ENCODE results near the gene TNS1.

Gene TNS1

GRCh38 chr2:217942731-217943335 lies 60.0 kb downstream of the TNS1 start:
- DNase-seq (ENCODE audit: low read depth in 2 of 2): no peak

- DNase-seq (ENCODE audit: low read depth in 2 of 2): no peak
These were observed 60.7 kb downstream of the TNS1 start for GRCh38 chr2:217941886-217942728.

- no peak for DNase-seq (ENCODE audit: low read depth in 2 of 2)
These were observed 61.5 kb downstream of the TNS1 start for GRCh38 chr2:217941339-217941738.

GRCh38 chr2:217940261-217941220 lies 62.3 kb downstream of the TNS1 start:
- no peak for DNase-seq (ENCODE audit: low read depth in 2 of 2)

- DNase-seq (ENCODE audit: low read depth in 2 of 2): no peak
These were observed 63.1 kb downstream of the TNS1 start for GRCh38 chr2:217939629-217940245.

GRCh38 chr2:217939220-217939619 lies 63.6 kb downstream of the TNS1 start:
- no peak for DNase-seq (ENCODE audit: low read depth in 2 of 2)

GRCh38 chr2:217938036-217938435 lies 64.8 kb downstream of the TNS1 start:
- no peak for DNase-seq (ENCODE audit: low read depth in 2 of 2)

- DNase-seq (ENCODE audit: low read depth in 2 of 2): no peak
These were observed 65.3 kb downstream of the TNS1 start for GRCh38 chr2:217937446-217937845.

GRCh38 chr2:217936952-217937351 lies 65.8 kb downstream of the TNS1 start:
- DNase-seq (ENCODE audit: low read depth in 2 of 2): no peak

- DNase-seq (ENCODE audit: low read depth in 2 of 2): no peak
These were observed 66.7 kb downstream of the TNS1 start for GRCh38 chr2:217935901-217936684.

GRCh38 chr2:217935235-217935879 lies 67.4 kb downstream of the TNS1 start:
- DNase-seq (ENCODE audit: low read depth in 2 of 2): no peak

- no peak for DNase-seq (ENCODE audit: low read depth in 2 of 2)
These were observed 68.3 kb downstream of the TNS1 start for GRCh38 chr2:217934321-217935131.

GRCh38 chr2:217933617-217933993 lies 69.2 kb downstream of the TNS1 start:
- no peak for DNase-seq (ENCODE audit: low read depth in 2 of 2)

- no peak for DNase-seq (ENCODE audit: low read depth in 2 of 2)
These were observed 69.8 kb downstream of the TNS1 start for GRCh38 chr2:217932803-217933616.

GRCh38 chr2:217931846-217932560 lies 70.8 kb downstream of the TNS1 start:
- no peak for DNase-seq (ENCODE audit: low read depth in 2 of 2)

- no peak for DNase-seq (ENCODE audit: low read depth in 2 of 2)
These were observed 71.8 kb downstream of the TNS1 start for GRCh38 chr2:217930761-217931563.
